ENCODE measurements around the gene HOXA7.

Gene HOXA7

DNA sequence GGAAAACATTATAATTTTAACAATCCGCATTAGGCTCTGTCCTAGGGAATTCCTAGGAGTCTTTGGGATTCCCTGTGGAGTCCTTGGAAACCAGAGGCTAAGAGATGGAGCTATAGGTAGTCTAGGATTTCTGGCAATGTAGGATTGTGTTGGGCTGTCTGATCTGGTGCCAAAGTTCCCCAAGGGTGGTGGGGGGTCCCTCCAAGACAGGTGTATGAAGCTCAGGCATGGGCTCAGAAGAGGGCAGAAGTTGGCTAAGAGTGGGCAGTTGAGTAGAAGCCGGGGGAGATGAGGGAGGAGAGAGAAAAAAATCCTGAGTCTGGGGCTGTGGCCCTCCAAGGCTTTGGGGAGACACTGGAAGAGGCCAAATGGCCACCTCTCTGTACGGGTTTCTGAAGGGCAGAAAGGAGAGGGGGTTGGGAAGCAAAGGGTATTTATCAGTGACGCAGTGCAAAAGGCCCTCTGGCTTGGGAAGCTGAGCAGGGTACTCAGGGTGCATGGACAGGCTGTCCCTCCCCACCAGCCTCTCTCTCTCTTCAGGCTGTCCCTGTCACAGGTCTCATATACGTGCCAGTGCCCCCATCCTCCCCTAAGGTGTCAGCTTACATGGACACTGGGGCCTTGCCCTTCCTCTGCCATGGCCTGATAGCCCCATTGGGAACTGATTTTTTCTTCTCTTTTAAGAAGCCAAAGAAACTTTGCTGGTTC lies 9.8 kb downstream of the HOXA7 start:
- no peak for DNase-seq

DNA sequence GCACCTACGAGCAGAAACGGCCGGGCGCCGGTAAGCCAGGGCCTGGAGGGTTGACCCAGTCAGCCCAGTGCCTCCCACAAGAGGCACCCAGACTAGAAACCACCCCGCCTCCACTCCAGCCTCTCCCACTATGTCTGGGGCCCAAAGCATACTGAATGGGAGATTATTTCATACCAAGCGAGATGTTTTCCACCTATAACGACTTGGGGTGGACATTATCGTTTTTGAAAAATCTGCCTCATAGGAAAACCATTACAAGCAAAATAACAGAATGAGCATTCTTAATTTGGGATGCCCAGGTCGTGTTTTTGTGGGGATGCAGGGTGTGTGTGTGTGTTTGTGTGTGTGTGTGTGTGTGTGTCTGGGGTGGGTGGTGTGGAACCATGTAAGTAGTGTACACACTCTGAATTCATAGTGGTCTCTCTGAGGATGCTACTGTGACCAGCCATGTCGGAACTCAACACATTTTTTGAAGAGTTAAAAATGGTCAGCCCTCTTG lies 10.5 kb downstream of the HOXA7 start:
- DNase-seq: no peak

DNA sequence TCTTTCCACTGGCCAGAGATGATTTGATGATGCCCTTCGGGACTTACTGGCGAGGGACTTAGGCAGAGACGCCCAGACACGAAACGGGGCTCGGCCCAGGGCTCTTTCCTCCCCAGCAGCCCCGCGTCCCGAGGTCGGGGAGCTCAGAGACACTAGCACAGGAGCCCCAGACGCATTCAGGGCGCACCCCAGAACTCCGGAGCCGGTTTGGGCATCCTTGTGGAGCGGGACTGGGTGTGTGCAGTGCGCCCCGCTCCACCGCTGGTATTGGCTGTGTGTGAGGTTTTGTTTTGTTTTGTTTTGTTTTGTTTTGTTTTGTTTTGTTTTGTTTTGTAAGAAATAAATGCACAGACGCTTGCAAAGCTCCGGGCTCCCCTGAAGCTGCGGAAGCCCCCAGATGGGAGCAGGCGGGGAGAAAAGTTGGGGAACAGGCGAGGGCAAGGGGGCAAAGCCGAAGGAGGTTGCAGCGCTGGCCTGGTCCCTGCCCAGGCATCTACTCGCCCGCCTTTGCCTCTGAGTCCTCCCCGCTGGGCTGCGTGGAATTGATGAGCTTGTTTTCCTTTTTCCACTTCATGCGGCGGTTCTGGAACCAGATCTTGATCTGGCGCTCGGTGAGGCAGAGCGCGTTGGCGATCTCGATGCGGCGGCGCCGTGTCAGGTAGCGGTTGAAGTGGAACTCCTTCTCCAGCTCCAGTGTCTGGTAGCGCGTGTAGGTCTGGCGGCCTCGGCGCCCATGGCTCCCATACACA lies 11.1 kb downstream of the HOXA7 start:
- no peak for DNase-seq

DNA sequence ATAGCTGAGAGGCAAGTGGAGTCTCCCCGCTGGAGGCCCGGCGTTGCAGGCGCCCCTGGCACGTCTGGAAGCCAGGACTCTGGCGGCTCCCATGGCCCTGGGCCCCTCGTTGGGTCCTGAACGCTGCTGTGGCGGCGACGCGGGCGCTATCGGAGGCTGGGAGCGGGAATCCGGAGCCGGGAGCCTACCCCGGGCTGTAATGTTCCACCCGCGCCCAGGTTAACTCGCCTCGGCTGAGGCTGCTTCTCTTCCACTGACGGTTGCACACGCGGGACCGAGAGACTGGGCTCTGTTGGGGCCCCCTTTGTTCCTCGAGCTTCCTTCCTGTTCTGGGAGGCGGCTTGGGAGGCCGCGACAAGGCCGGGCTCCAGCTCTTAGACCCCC lies 11.7 kb downstream of the HOXA7 start:
- DNase-seq: no peak

DNA sequence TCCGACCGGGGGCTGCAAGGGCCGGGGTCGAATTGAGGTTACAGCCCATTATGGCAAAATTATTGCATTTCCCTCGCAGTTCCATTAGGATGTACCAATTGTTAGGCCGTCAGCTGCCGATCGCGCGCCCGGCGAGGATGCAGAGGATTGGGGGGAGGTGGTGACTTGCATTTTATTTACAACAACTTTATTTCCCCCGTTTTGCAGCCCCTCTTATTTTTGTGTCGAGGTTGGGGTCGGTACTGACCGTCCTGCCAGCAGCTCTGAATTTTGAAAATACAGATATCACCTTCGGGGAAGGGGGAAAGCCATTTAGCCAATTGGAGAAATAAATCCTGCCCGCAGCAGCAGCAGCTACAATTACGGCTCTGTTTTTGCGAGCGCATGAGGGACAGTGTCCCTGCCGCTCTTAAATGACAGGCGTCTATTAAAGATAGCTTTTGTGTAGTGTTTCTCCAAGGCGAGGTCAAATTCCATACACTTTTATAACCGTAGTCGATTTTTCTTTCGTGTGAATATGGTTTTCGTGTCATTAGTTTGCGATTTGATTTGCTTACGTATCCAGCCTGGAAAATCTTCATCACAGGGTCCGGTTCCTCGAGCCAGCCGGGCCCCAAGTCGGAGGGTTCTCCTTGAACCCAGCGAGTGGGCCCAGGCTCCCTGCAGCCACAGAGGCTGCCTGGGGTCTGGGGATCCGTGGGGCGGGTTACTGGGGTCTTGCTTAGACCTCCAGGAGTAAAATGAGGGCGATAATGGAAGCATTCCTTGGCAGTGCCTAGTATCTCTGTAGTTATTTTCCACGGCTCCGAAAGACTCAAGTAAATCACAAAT lies 12.3 kb downstream of the HOXA7 start:
- DNase-seq: no peak

DNA sequence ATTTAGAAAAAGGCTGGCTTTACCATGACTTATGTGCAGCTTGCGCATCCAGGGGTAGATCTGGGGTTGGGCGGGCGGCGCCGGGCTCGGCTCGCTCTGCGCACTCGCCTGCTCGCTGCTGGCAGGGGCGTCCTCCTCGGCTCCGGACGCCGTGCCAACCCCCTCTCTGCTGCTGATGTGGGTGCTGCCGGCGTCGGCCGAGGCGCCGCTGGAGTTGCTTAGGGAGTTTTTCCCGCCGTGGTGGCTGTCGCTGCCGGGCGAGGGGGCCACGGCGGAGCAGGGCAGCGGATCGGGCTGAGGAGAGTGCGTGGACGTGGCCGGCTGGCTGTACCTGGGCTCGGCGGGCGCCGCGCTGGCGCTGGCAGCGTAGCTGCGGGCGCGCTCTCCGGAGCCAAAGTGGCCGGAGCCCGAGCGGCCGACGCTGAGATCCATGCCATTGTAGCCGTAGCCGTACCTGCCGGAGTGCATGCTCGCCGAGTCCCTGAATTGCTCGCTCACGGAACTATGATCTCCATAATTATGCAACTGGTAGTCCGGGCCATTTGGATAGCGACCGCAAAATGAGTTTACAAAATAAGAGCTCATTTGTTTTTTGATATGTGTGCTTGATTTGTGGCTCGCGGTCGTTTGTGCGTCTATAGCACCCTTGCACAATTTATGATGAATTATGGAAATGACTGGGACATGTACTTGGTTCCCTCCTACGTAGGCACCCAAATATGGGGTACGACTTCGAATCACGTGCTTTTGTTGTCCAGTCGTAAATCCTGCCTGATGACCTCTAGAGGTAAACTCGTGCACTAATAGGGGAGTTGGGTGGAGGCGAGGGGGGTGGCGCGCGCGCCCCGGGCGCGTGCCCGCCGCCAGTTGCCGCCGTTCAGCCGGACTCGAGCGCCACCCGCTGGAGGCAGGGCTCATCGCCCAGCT lies 13.2 kb downstream of the HOXA7 start, which contains the start of gene HOXA5:
Gene HOXA5 (minus strand): TSS at position 659 of the 927 bp plus-strand sequence. CDS start 74 bp downstream, at position 585.
- no peak for DNase-seq

DNA sequence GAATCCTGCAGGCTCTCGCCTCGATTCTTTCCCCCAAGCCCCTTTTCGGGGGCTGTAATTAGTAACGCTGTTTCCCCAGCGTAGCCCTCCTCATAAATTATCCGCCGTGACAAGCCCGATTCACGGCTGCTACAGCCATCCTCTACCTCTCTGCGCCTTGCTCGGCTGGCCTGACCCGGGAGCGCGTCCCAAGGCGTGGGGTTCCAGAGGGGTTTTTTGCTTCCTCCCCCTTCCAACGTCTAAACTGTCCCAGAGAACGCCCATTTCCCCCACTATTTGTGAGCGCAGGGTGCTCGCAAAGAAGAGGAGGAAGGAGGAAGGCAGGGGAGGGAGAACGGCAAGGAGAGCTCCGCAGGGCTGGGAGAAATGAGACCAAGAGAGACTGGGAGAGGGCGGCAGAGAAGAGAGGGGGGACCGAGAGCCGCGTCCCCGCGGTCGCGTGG lies 13.9 kb downstream of the HOXA7 start:
- DNase-seq: no peak

DNA sequence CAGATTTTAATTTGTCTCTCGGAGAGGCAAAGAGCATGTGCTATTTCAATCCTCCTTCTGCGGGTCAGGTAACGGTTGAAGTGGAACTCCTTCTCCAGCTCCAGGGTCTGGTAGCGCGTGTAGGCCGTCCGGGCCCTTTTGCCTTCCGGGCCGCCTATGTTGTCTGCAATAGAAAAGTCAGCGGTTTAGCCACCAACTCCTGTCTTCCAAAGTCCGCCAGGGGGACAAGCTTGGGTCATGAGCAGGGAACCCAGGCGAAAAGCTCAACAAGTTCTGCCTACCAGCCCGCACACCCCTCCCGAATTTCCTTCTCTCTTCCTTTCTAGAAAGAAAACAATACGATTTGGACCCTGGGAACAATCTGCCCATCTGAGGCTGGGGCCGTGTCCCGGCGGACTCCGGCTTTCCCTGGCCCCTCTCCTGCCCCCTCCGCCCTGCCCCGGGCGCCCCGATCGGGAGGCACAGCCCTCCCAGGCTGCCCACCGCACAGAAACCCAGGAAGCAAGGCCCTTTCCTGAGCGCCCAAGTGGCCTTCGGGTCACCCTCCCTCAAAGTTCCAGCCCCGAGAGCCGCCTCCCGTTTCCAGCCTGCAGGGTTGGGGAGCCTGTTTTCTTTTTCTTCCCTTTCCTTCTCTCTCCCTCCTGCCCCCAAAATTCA lies 14.4 kb downstream of the HOXA7 start:
- no peak for DNase-seq

DNA sequence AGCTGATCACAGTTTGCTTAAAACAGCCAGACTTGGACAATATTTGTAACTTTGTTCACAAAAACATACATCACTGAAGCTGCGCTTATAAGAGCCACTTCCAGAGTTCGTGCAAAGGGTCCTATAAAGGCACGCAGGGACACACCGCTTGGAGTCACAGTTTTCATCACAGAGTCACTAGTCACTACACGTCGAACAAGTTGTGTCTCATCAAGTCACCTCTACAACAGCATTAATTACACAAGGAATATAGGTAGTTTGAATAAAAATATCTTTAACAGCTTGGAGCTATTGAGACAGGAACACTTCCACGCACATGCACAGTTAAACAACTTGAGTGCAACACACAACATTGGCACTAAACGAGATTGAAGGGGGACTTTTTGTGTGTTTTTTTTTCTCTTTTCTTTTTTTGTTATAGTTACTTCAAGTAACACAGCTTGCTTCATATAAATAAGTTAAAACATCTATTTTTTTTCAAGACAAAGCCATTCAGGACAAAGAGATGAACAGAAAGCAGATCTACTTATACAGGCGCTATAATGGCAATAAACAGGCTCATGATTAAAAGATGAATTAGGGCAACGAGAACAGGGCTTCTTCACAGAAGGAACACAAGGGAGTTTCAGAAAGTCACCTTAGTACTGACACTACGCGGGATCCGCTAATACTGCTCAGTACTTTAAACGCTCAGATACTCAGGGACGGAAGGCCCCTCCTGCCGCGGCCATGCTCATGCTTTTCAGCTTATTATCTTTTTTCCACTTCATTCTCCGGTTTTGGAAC lies 15.1 kb downstream of the HOXA7 start:
- DNase-seq: no peak

DNA sequence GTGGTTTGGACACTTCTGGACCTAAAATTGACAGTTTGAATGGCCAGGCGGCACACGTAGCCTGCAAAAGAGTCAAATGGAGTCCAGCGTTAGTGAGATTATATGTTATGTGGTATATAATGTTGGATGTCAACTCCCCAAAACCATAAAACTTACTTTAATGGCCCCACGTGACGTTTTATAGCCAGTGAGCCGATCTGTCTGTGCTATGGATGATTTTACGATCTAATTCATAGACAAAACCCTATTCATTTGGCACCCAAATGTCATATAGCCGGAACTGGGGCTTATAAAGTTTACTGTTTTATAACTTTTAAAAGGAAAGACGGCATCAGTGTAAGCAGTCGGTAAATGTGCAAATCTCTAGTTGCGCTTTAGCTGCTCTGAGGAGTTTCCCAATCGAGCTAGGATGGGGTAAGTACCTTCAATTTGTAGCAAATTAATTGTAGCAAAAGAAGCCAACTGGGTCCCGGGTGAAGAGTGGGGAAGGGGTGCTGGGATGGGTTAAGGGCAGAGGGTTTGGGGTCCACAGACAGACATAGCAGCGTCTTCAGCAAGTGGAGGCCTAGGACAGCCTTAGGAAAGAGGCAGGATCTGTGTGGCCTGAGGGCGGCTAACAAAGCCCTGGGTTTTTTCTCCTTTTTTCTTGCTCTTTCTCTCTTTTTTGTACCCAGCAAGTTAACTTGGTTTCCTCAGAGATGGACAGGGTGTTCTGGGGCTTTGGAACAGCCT lies 16.2 kb downstream of the HOXA7 start:
- DNase-seq: no peak

DNA sequence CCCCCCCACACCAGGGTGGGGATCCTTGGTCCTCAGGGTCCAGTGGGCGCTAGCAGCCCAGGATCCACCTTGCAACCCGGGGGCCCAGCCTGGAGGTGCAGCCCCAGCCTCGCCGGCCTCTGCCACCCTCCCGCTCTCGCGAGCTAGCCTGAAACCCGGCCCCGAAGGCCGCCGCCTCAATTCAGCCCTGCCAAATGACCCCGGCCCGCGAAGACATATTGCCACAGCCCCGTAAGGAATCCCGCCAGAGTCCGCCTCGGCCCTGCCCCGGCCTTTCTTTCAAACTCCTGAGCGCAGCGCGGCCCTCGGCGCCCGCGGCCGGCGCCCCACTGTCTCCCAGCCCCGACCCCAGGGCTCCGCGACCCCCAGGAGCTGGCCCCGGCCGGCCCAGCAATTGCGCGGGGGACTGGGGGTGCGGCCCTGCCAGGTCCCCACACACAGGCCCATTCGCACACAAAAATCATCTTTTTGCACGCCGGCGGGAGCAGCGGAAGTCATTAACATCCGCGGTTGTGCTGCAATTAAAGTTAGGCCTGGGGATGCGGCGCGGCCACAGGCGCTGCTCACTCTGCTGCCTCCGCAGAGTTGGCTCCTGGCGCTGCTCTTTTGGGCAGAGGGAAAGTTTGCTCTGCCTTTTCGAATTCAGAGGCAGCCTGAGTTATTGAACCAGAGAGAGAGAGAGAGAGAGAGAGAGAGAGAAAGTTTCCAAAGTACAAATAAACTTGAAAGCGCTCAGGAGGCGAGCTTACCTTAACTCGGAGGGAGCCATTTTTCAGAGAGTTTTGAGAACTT lies 16.9 kb downstream of the HOXA7 start:
- no peak for DNase-seq

DNA sequence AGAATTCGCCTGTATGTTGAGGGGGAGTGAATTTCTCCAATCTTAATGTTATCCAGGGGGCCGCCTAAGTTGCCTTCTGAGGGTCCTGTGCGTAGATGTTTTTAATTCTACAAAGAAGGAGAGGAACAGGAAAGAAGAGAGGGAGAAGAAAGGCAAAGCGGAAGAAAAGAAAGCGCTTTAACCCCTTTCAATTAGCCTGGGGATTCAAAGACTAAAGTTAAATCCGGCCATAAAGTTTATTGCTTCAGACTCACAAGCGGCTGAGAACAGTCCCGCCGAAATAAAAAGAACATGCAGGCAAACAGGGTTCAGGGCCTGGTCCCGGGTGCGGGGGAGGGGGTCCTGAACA lies 17.5 kb downstream of the HOXA7 start:
- no peak for DNase-seq

DNA sequence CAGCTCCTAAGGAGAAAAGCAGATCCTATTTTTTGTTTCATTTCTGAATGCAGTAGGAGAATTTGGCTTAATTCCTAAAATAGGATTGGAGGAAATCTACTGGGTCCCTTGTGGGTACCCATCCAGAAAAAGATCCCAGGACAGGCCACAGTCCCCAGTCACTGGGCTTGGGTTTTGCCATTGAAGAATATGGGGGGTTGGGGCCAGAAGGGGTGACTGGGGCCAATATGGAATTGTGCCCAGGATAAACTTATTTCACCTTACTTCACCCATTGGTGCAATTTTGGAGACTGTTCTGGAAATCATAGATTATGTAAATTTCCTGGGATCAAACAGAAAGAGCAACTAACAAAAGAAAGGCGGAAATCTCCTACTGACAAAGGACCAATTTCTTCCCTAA lies 18.0 kb downstream of the HOXA7 start:
- DNase-seq: no peak

DNA sequence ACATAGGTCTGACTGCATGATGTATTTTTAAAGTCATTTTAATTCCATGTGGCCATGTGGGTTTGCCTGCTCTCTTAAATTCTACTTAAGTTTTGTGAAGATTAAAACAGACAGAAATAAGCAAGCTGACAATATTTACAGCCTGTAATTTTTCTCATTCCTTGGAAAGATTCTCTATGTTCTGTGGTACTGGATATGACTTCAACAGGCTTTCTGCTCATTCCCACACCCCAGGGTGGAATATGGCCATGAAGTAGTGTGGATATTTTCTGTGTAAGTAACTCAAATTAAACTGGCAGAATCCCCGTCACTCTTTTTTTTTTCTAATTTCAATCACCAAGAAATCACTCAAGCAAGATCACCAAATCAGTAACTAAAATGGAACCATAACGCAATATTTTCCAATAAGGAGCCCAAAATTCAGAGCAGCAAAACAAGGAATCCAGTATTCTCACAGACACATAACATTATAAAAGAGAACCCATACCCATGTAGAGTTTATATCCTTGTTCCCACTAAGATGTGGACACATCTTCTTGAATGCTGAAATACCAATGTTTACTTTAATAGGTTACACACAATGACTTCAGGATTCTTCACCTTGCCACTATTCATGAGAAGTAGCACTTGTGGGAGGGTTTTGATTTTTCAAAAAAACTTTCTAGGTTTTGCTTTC lies 18.7 kb downstream of the HOXA7 start:
- no peak for DNase-seq

DNA sequence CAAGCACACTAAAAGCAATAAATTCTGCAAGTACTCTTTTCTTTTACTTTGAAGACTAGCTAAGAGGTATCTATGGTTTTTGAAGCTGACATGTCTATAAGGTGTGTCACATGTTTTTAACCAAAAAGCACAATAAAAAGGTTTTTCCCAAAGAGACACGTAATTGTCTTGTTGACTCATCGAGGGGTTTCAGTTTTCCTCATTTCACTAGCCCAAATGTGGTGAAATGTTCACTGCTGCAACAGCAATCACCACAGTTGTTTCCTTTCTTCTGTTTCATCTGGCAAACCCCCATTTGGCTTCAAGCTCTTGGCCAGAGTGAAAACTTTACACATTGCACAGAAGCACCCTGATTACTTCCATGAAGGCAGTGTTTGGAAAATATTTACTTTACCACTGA lies 22.1 kb downstream of the HOXA7 start:
- no peak for DNase-seq

DNA sequence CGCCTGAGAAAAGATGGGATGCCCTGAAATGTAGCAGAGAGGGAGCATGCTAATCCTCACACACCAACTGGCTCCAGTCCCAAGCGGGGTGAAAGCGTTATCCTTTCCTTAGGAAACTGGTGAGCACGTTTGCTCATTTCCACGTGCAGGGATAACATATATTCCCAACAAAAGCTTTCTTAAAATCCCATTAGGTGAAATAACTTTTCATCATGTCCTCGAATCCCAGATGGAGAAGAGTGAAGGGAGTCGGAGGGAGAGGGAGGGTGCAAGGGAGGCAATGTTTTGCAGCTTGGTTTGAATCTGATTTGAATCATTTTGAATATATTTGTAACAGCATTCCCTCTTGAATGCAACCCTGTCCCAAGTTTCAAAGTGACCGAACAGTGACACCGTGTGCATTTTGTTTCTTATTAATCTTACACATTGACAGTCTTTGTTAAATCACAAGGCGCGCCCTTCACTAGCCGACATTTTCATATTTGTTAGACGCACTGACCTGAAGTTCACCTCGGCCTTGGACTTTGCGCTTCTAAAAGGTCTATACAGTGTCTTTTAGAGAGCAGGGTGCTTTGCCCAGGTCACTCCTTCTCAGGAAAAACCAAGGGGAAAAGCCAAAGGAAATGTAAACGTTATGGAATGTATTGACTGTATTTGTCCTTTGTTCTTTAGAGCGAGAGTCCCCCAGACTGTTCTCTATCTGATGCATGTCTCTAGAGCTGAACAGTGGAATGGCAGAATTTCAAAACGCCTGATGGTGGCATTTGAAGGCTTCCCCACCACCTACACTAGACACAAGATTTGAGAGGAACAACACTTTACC lies 22.9 kb downstream of the HOXA7 start:
- no peak for DNase-seq

DNA sequence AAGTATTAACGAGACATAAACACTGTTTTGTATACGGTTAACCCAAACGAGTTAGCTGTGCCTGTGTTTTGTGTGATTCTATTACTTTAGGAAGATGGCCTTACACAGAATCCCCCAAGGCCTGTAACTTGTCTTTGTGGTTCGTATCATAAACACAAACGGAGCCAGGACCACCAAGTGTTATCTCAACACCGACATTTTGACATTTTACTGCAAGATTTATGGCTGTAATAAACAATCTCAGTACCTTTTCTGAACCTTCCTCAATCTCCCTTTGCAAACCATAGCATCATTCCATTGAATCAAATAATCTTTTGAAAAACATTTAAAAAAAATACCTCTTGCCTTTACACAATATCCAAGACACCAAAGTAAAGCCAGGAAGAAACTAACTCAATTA lies 23.5 kb downstream of the HOXA7 start:
- DNase-seq: no peak

DNA sequence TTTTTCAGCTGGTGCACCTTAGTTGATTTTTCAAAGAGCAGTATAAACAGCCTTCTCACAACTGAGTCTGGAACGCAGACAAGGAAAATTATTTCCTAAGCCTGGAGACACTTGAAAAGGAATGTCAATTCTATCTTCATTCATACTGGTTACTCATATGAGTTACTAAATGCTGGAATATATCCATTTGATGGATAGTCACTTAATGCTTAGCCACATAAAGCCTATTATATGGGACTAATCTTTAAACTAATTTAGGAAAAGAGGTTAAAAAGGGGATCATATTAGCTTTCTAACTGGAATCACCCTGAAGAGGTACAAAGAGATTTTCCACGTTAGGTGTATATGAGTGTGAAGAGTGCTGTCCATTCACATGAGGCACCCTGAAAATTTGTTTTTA lies 24.3 kb downstream of the HOXA7 start:
- DNase-seq: no peak

All from stimulated activated CD4-positive, alpha-beta T cell treated with anti-CD3 and anti-CD28 coated beads, Interleukin-4, amount 100 ng/mL, for 24 hours (primary cell).